SJCRH30 (cell line): Measurements from ENCODE around the gene NT5C2. TPM values are rescaled to one million over a fixed set of nuclear protein-coding genes. Genes with fewer than 3 reads are reported as not detected.
"Not testable (repeated sequence)": the region's sequence is repeated elsewhere in the genome, so short reads cannot be mapped to it uniquely, and the experiment has no call there.

Source experiments
- DNase-seq, 2 experiments: peaks; one replicate each; pipeline ENCODE4 v3.0.0-alpha.2; 2015 to 2020
- H3K27ac ChIP-seq: fragments of 250-450 bp; sonication (Bioruptor Pico); 2 replicates; pipeline ENCODE4 v1.5.1; 2020; ENCODE audit warnings: mild to moderate bottlenecking, moderate library complexity
- H3K27me3 ChIP-seq: fragments of 250-450 bp; sonication (Bioruptor Pico); 2 replicates; pipeline ENCODE4 v1.5.1; 2020; ENCODE audit warnings: mild to moderate bottlenecking, moderate library complexity
- H3K36me3 ChIP-seq: fragments of 250-450 bp; sonication (Bioruptor Pico); 2 replicates; pipeline ENCODE4 v1.5.1; 2020; ENCODE audit warnings: mild to moderate bottlenecking, moderate library complexity
- H3K4me1 ChIP-seq: fragments of 250-450 bp; sonication (Bioruptor Pico); 2 replicates; pipeline ENCODE4 v1.5.1; 2020; ENCODE audit warnings: mild to moderate bottlenecking, moderate library complexity
- H3K4me3 ChIP-seq: fragments of 250-450 bp; sonication (Bioruptor Pico); 2 replicates; pipeline ENCODE4 v1.5.1; 2020; ENCODE audit warnings: mild to moderate bottlenecking, moderate library complexity
- H3K9me3 ChIP-seq: fragments of 250-450 bp; sonication (Bioruptor Pico); replicated peaks from 2 replicates; pipeline ENCODE4 v1.5.1; 2020; ENCODE audit warnings: mild to moderate bottlenecking, moderate library complexity
- total RNA-seq: library from RNA; depleted of rRNA; stranded (reverse); fragments of >200 nt; shearing (Covaris generic); gene quantifications from 2 replicates; pipeline ENCODE4 v1.2.3, GENCODE V29; 2014

The NT5C2 gene
- total RNA-seq, 1 experiment from 2014 or later, result 77.0 TPM

DNA sequence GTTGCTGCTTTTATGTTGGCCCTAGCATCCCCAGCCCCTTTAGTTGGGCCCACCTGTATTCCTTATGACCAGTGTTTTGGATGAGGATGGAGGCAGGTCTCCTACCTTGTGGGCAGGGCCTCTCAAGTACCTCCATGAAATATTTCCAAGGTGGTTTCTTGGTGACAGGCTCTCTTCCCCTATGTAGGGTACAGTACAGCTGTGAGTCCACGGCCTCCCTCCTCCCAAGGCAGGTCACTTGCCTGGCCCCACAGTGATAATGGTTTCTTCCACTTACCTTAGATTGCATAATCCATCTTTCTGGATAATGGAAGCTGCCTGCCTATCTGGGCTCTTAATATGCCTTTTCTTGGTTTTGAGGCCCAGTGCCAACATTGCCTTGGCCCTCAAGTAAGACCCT lies 110.4 kb downstream of the NT5C2 start:
- H3K36me3 ChIP-seq, result peaks cover 16% of the 10 kb centered on the region
- no peak overlapping the region for H3K27ac ChIP-seq
- no peaks in the 10 kb centered on the region for H3K9me3 ChIP-seq
- H3K4me3 ChIP-seq, result no peak overlapping the region
- no peaks in the 10 kb centered on the region for H3K4me1 ChIP-seq
- DNase-seq, result no peak
- no peaks in the 10 kb centered on the region for H3K27me3 ChIP-seq

- H3K27me3 ChIP-seq, result no peaks in the 10 kb centered on the region
- no peaks in the 10 kb centered on the region for H3K9me3 ChIP-seq
- no peak overlapping the region for H3K4me3 ChIP-seq
- no peak overlapping the region for H3K27ac ChIP-seq
- H3K36me3 ChIP-seq, result peaks cover 7% of the 10 kb centered on the region
- DNase-seq, result no peak
- H3K4me1 ChIP-seq, result no peaks in the 10 kb centered on the region
Observed at GRCh38 chr10:103080891-103081581, 112.0 kb downstream of the NT5C2 start.

- no peak overlapping the region for H3K27ac ChIP-seq
- no peaks in the 10 kb centered on the region; the same call in 1 of the 2 replicates for H3K36me3 ChIP-seq
- no peaks in the 10 kb centered on the region for H3K27me3 ChIP-seq
- no peak for DNase-seq
- H3K4me1 ChIP-seq, result no peaks in the 10 kb centered on the region
- no peak overlapping the region for H3K4me3 ChIP-seq
- H3K9me3 ChIP-seq, result no peaks in the 10 kb centered on the region
Observed at GRCh38 chr10:103079946-103080345, 113.1 kb downstream of the NT5C2 start.

DNA sequence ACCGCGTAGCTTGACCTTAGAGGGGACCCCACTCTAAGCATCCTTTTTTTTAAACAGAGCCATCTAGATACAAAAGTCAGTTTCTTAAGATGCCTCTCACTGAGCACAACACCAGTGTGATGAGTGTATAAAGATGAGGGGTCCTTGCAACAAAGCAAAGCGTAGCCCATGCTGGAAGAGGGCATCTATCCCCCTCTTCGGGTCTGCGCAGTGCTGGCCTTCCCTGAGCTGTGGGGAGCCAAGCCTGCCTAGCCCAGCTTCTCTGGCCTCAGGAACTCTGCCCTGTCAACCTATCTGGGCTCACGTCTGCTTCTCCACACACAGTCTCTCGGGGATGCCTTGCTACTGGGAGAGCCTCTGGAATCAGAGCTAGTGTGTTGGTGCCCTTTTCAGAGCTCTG lies 114.0 kb downstream of the NT5C2 start:
- Histone ChIP-seq H3K4me3 (no peak overlapping the region), H3K4me1 (no peaks in the 10 kb centered on the region), H3K9me3 (no peaks in the 10 kb centered on the region), H3K27me3 (no peaks in the 10 kb centered on the region), H3K36me3 (no peaks in the 10 kb centered on the region; the same call in 1 of the 2 replicates), H3K27ac (no peak overlapping the region)
- no peak for DNase-seq

DNA sequence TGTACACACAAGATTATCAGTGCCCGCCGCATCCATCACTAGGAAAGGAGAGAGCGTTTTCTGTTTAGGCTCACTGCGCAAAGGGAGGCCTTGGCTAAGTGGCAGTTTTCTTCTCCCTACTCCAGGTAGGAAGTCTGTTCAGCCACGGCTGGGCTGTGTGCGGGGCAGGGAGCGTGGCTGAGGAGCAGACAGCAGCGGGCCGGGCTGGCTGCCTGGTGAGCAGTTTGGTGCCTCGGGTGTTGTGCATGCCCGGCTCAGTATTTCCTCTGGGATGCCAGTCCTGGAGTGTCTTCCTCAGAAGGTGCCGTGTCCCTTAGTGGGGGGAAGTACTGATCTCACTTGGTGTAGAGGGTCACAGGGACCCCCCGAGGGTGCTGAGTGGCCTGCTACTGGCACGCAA lies 114.4 kb downstream of the NT5C2 start:
- Histone ChIP-seq H3K4me1 (no peaks in the 10 kb centered on the region), H3K9me3 (no peaks in the 10 kb centered on the region), H3K4me3 (no peak overlapping the region), H3K27me3 (no peaks in the 10 kb centered on the region), H3K27ac (no peak overlapping the region), H3K36me3 (no peaks in the 10 kb centered on the region; the same call in 1 of the 2 replicates)
- no peak for DNase-seq

GRCh38 chr10:103078309-103078615 lies 114.8 kb downstream of the NT5C2 start:
- no peaks in the 10 kb centered on the region; the same call in 1 of the 2 replicates for H3K36me3 ChIP-seq
- DNase-seq, result no peak
- H3K4me3 ChIP-seq, result no peak overlapping the region
- no peaks in the 10 kb centered on the region for H3K4me1 ChIP-seq
- no peaks in the 10 kb centered on the region for H3K9me3 ChIP-seq
- H3K27ac ChIP-seq, result no peak overlapping the region
- no peaks in the 10 kb centered on the region for H3K27me3 ChIP-seq

- Histone ChIP-seq H3K36me3 (no peaks in the 10 kb centered on the region; the same call in 1 of the 2 replicates), H3K4me1 (no peaks in the 10 kb centered on the region), H3K27ac (no peak overlapping the region), H3K27me3 (no peaks in the 10 kb centered on the region), H3K9me3 (no peaks in the 10 kb centered on the region), H3K4me3 (no peak overlapping the region)
- no peak for DNase-seq
Observed at GRCh38 chr10:103077491-103078308, 115.4 kb downstream of the NT5C2 start.

DNA sequence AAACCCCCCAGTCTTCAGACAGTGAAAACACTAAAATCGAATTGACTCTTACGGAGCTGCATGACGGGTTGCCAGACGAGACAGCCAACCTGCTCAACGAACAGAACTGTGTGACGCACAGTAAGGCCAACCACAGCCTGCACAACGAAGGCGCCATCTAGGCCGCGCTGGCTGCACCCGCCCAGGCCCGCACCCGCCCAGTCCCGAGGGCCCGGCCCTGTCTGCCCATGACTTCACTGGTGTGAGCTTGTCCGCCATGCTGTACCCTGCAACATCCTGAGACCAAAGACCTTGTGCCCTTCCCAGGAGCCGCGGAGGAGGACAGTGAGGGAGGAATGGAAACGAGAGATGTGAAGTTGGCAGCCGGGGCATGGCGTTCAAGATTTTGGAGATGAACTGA lies 116.1 kb downstream of the NT5C2 start:
- H3K27ac ChIP-seq, result no peak overlapping the region
- no peaks in the 10 kb centered on the region for H3K27me3 ChIP-seq
- DNase-seq, result no peak
- H3K4me1 ChIP-seq, result no peaks in the 10 kb centered on the region
- no peaks in the 10 kb centered on the region for H3K36me3 ChIP-seq
- no peak overlapping the region for H3K4me3 ChIP-seq
- no peaks in the 10 kb centered on the region for H3K9me3 ChIP-seq

DNA sequence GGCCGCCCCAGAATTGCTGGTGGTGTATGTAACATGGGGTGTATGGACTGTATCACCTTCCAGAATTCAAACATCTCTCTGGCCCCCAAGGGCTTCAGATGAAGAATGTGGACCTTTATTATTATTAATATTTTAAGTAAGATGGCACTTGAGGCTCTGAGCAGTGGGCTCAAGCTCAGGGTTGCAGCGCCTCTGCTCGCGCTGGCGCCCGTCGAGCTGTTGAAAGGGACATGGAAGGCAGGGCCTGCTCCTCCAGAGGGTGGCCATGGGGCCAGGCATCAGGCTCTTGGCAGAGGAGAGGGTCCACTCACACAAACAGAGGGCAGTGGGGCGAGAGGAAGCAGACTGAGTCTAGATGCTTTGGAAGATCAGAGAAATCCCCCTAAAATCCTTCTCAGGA lies 120.2 kb downstream of the NT5C2 start:
- H3K4me1 ChIP-seq, result no peaks in the 10 kb centered on the region
- no peak overlapping the region for H3K27ac ChIP-seq
- H3K27me3 ChIP-seq, result no peaks in the 10 kb centered on the region
- no peak overlapping the region for H3K4me3 ChIP-seq
- no peaks in the 10 kb centered on the region for H3K36me3 ChIP-seq
- no peak for DNase-seq
- no peaks in the 10 kb centered on the region for H3K9me3 ChIP-seq

- H3K9me3 ChIP-seq, result no peaks in the 10 kb centered on the region
- no peaks in the 10 kb centered on the region for H3K27me3 ChIP-seq
- H3K36me3 ChIP-seq, result no peaks in the 10 kb centered on the region
- no peak overlapping the region for H3K4me3 ChIP-seq
- H3K4me1 ChIP-seq, result no peaks in the 10 kb centered on the region
- DNase-seq, result no peak
- no peak overlapping the region for H3K27ac ChIP-seq
Observed at GRCh38 chr10:103072276-103072675, 120.8 kb downstream of the NT5C2 start.

GRCh38 chr10:103069453-103070331 lies 123.4 kb downstream of the NT5C2 start:
- Histone ChIP-seq H3K4me3 (no peak overlapping the region), H3K36me3 (no peaks in the 10 kb centered on the region), H3K4me1 (no peaks in the 10 kb centered on the region), H3K9me3 (no peaks in the 10 kb centered on the region), H3K27ac (no peak overlapping the region), H3K27me3 (no peaks in the 10 kb centered on the region)
- peak; percentile 30 to 66 for DNase-seq

- Histone ChIP-seq H3K36me3 (no peaks in the 10 kb centered on the region), H3K27ac (no peak overlapping the region), H3K27me3 (no peaks in the 10 kb centered on the region), H3K4me1 (no peaks in the 10 kb centered on the region), H3K9me3 (no peaks in the 10 kb centered on the region), H3K4me3 (no peak overlapping the region)
- no peak for DNase-seq
Observed at GRCh38 chr10:103067956-103068355, 125.1 kb downstream of the NT5C2 start.

DNA sequence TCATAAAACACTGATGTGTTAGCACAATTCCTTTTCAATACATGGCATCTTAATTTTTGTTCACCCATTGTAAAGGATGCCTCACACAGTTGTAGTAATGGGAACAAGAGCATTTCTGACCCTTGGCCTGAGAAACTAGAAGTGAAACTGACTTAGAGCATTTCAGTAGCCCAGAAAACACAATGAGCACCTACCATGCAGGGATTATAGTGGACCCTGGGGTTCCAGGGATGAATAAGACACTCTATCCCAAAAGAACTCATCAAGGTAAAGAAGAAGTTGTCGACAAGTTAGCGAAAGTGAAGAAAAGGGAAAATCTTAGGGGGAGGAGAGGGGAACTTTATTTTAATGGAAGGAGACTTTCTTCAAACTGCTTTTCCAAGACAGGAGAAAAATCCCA lies 125.6 kb downstream of the NT5C2 start:
- Histone ChIP-seq H3K27ac (no peak overlapping the region), H3K27me3 (no peaks in the 10 kb centered on the region), H3K9me3 (no peaks in the 10 kb centered on the region), H3K4me3 (no peak overlapping the region), H3K4me1 (no peaks in the 10 kb centered on the region), H3K36me3 (no peaks in the 10 kb centered on the region)
- no peak for DNase-seq

DNA sequence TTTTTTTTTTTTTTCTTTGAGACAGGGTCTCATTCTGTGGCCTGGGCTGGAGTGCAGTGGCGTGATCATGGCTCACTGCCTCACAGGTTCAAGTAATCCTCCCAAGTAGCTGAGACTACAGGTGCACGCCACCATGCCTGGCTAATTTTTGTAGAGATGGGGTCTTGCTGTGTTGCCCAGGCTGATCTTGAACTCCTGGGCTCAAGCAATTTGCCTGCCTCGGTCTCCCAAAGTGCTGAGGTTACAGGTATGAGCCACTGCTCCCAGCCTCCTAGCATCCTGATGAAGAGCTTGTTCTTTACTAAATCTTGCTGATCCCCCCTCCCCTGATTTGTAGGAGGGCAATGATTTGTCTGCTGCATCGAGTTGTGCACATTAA lies 126.0 kb downstream of the NT5C2 start:
- H3K27ac ChIP-seq, H3K4me1 ChIP-seq, H3K9me3 ChIP-seq, H3K36me3 ChIP-seq, H3K27me3 ChIP-seq, H3K4me3 ChIP-seq, DNase-seq: not testable (repeated sequence)
